Stimulated activated CD4-positive, alpha-beta T cell treated with anti-CD3 and anti-CD28 coated beads, Interleukin-1b, Interleukin-23, amount 100 ng/mL, for 24 hours (primary cell): ENCODE results near the gene MRRF.

Experiments used
- DNase-seq, 4 experiments: peaks; one replicate each; pipeline ENCODE4 v3.0.0-alpha.2; 2020; ENCODE audit warnings: low read depth in 4 of 4, low spot score in 1 of 4

The MRRF gene

DNA sequence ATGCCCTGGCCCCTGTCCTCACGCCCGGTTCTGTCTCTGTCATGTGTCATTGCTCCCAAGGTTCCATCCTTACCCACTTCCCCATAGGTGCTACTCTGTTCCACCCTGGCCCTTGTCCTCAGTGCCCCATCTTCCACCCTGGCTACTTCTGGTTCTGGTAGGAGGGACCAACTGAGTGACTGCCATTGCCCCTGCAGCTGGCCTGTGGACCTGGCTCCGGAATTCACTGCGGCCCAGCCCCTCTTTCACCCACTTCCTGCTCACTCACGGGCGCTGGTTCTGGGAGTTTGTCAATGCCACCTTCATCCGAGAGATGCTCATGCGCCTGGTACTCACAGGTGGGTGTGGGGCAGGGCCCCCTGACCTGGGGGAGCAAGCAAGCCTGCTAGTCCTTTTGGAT is 113.6 kb downstream of the MRRF start:
- DNase-seq: no peak

- DNase-seq: no peak
Measured at GRCh38 chr9:122379340-122379739, 114.7 kb downstream of the MRRF start.

DNA sequence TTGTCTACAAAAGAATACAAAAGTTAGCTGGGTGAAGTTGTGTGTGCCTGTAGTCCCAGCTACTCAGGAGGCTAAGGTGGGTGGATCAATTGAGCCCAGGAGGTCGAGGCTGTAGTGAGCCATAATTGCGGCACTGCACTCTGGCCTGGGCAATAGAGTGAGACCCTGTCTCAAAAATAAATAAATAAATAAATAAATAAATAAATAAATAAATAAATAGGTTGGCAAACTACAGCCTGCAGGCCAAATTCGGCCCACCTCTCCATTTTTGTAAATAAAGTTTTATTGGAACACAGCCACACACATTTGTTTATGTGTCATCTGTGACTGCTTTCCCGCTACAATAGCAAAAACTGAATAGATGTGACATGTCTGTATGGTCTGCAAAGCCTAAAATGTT is 115.6 kb downstream of the MRRF start:
- no peak for DNase-seq
